GM18499 (cell line): ENCODE data around the gene JPH3.
"Not testable (repeated sequence)": the region's sequence is repeated elsewhere in the genome, so short reads cannot be mapped to it uniquely, and the experiment has no call there.

Experiments used
- ATAC-seq: cut with Tn5 transposase; IDR thresholded peaks from one replicate; pipeline ENCODE4 v1.9.1; 2021; ENCODE audit warnings: moderate number of reproducible peaks; ENCODE audit not compliant: insufficient read depth, unreplicated experiment

The JPH3 gene

GRCh38 chr16:87726577-87726976 lies 124.3 kb downstream of the JPH3 start:
- ATAC-seq, result not testable (repeated sequence)

GRCh38 chr16:87727346-87727745 lies 125.0 kb downstream of the JPH3 start:
- ATAC-seq, result no peak

GRCh38 chr16:87728026-87728425 lies 125.7 kb downstream of the JPH3 start:
- no peak for ATAC-seq

- no peak for ATAC-seq
Observed at GRCh38 chr16:87729266-87729954, 127.1 kb downstream of the JPH3 start.

GRCh38 chr16:87731607-87732006 lies 129.3 kb downstream of the JPH3 start:
- ATAC-seq, result no peak

GRCh38 chr16:87733190-87733589 lies 130.9 kb downstream of the JPH3 start:
- no peak for ATAC-seq

- ATAC-seq, result no peak
Observed at GRCh38 chr16:87734644-87735043, 132.3 kb downstream of the JPH3 start.

- ATAC-seq, result no peak
Observed at GRCh38 chr16:87735270-87736007, 133.1 kb downstream of the JPH3 start.

GRCh38 chr16:87736008-87736382 lies 133.7 kb downstream of the JPH3 start:
- no peak for ATAC-seq

GRCh38 chr16:87739801-87740200 lies 137.5 kb downstream of the JPH3 start:
- no peak for ATAC-seq

GRCh38 chr16:87740441-87740840 lies 138.1 kb downstream of the JPH3 start:
- ATAC-seq, result no peak

- ATAC-seq, result no peak
Observed at GRCh38 chr16:87740909-87741424, 138.7 kb downstream of the JPH3 start.

- ATAC-seq, result no peak
Observed at GRCh38 chr16:87741700-87742415, 139.6 kb downstream of the JPH3 start.

- ATAC-seq, result no peak
Observed at GRCh38 chr16:87742781-87743490, 140.6 kb downstream of the JPH3 start.

GRCh38 chr16:87744750-87745514 lies 142.6 kb downstream of the JPH3 start:
- ATAC-seq, result no peak

- no peak for ATAC-seq
Observed at GRCh38 chr16:87746178-87746577, 143.9 kb downstream of the JPH3 start.
